IMR-90 (cell line): Measurements from ENCODE around the gene RAB38. TPM values are rescaled to one million over a fixed set of nuclear protein-coding genes. Genes with fewer than 3 reads are reported as not detected.

Source experiments
- ATAC-seq: fragments of 200-7000 bp; cut with Tn5 transposase; 2 replicates; pipeline ENCODE4 v1.9.1; 2020; ENCODE audit warnings: low read depth, mild to moderate bottlenecking, moderate library complexity
- BruUV-seq: library from RNA; stranded (reverse); fragments of 400-500 nt; replicated peaks from 2 replicates; lab custom pipeline; 2021; lab: Mats Ljungman, UMichigan
- CTCF ChIA-PET: fragments of 300-600 bp; formaldehyde crosslinking; extraction: SDS; loops from one replicate; lab custom pipeline; 2021; ENCODE audit warnings: antibody characterized with exemption; lab: Yijun Ruan, JAX
- POLR2A ChIA-PET: fragments of 300-600 bp; sonication (Branson Sonifier 250); formaldehyde crosslinking; loops from one replicate; lab custom pipeline; 2022; ENCODE audit warnings: antibody characterized with exemption; ENCODE audit not compliant: unreplicated experiment; lab: Charles Lee
- DNase-seq: peaks from one replicate; pipeline ENCODE4 v3.0.0; 2013
- H2AFZ ChIP-seq: replicated peaks from 2 replicates; pipeline ENCODE3; 2013; ENCODE audit warnings: low read length, mild to moderate bottlenecking; ENCODE audit not compliant: poor library complexity
- H2AK5ac ChIP-seq: 2 replicates; pipeline ENCODE4 v1.6.1; 2013; ENCODE audit warnings: low read depth, low read length, inconsistent platforms
- H2AK9ac ChIP-seq: replicated peaks from 2 replicates; pipeline ENCODE3; 2013; ENCODE audit warnings: mild to moderate bottlenecking, low read depth, low read length, moderate library complexity; ENCODE audit not compliant: poor library complexity
- H2BK120ac ChIP-seq: 2 replicates; pipeline ENCODE4 v1.6.1; 2013; ENCODE audit warnings: low read depth, low read length, inconsistent platforms
- H2BK15ac ChIP-seq: 3 replicates; pipeline ENCODE4 v1.6.1; 2013; ENCODE audit warnings: low read depth, low read length, inconsistent platforms
- H2BK20ac ChIP-seq: 2 replicates; pipeline ENCODE4 v1.6.1; 2013; ENCODE audit warnings: low read depth, mild to moderate bottlenecking, inconsistent platforms, low read length, moderate library complexity
- H2BK5ac ChIP-seq: 2 replicates; pipeline ENCODE4 v1.6.1; 2013; ENCODE audit warnings: mild to moderate bottlenecking, low read depth, low read length, inconsistent platforms; ENCODE audit not compliant: poor library complexity, severe bottlenecking
- H3K14ac ChIP-seq: replicated peaks from 2 replicates; pipeline ENCODE4 v1.6.1; 2013; ENCODE audit warnings: low read depth, low read length, inconsistent platforms
- H3K18ac ChIP-seq: 2 replicates; pipeline ENCODE4 v1.6.1; 2013; ENCODE audit warnings: low read depth, low read length, control low read depth
- H3K23ac ChIP-seq: 2 replicates; pipeline ENCODE4 v1.6.1; 2013; ENCODE audit warnings: low read depth, low read length, inconsistent platforms
- H3K27ac ChIP-seq: 2 replicates; pipeline ENCODE4 v1.5.1; 2013; ENCODE audit warnings: mild to moderate bottlenecking, control low read depth, low read length; ENCODE audit not compliant: insufficient read depth
- H3K27me3 ChIP-seq: 2 replicates; pipeline ENCODE4 v1.6.1; 2013; ENCODE audit warnings: low read length; ENCODE audit not compliant: control insufficient read depth, insufficient read depth
- H3K36me3 ChIP-seq: 2 replicates; pipeline ENCODE4 v1.6.1; 2013; ENCODE audit warnings: low read length, mixed read lengths; ENCODE audit not compliant: control insufficient read depth, insufficient read depth
- H3K4ac ChIP-seq: 2 replicates; pipeline ENCODE4 v1.6.1; 2013; ENCODE audit warnings: low read depth, low read length, inconsistent platforms
- H3K4me1 ChIP-seq: 2 replicates; pipeline ENCODE4 v1.6.1; 2013; ENCODE audit warnings: low read length, mixed read lengths; ENCODE audit not compliant: control insufficient read depth, insufficient read depth
- H3K4me2 ChIP-seq: 2 replicates; pipeline ENCODE4 v1.6.1; 2013; ENCODE audit warnings: low read depth, mild to moderate bottlenecking, control low read depth, low read length, moderate library complexity
- H3K4me3 ChIP-seq: 2 replicates; pipeline ENCODE4 v1.5.1; 2013; ENCODE audit warnings: low read depth, mild to moderate bottlenecking, control low read depth, low read length, moderate library complexity; ENCODE audit not compliant: insufficient read depth
- H3K56ac ChIP-seq: 2 replicates; pipeline ENCODE4 v1.6.1; 2013; ENCODE audit warnings: low read length, inconsistent platforms; ENCODE audit not compliant: insufficient read depth; ENCODE audit errors: extremely low read depth
- H3K79me1 ChIP-seq, 2 experiments: 2 replicates each; pipeline ENCODE4 v1.6.1; 2013; ENCODE audit warnings: low read length in 2 of 2, inconsistent platforms in 1 of 2, low read depth in 1 of 2
- H3K9ac ChIP-seq: 2 replicates; pipeline ENCODE4 v1.6.1; 2013; ENCODE audit warnings: low read depth, low read length, control low read depth
- H3K9me1 ChIP-seq: 2 replicates; pipeline ENCODE4 v1.6.1; 2013; ENCODE audit warnings: low read length, inconsistent platforms; ENCODE audit not compliant: insufficient read depth
- H3K9me3 ChIP-seq: 2 replicates; pipeline ENCODE4 v1.6.1; 2013; ENCODE audit warnings: low read length; ENCODE audit not compliant: control insufficient read depth, insufficient read depth
- H4K20me1 ChIP-seq: 2 replicates; pipeline ENCODE4 v1.6.1; 2013; ENCODE audit warnings: low read length, inconsistent platforms; ENCODE audit not compliant: insufficient read depth
- H4K5ac ChIP-seq: 2 replicates; pipeline ENCODE4 v1.6.1; 2013; ENCODE audit warnings: mild to moderate bottlenecking, low read depth, low read length, control low read depth
- H4K8ac ChIP-seq, 2 experiments: 2 replicates each; pipeline ENCODE4 v1.6.1; 2013; ENCODE audit warnings: low read depth in 2 of 2, low read length in 2 of 2, control low read depth in 1 of 2, inconsistent platforms in 1 of 2
- H4K91ac ChIP-seq: 2 replicates; pipeline ENCODE4 v1.6.1; 2013; ENCODE audit warnings: low read depth, low read length, inconsistent platforms; ENCODE audit not compliant: insufficient read depth
- BHLHE40 ChIP-seq: fragments of 150-350 bp; IDR thresholded peaks from 2 replicates; pipeline ENCODE4 v1.6.1; 2016; ENCODE audit warnings: mild to moderate bottlenecking, low read depth, low read length
- CEBPB ChIP-seq: IDR thresholded peaks from 2 replicates; pipeline ENCODE4 v1.6.1; 2012; ENCODE audit warnings: low read depth, low read length, improper control_type of control experiment
- CHD1 ChIP-seq: IDR thresholded peaks from 2 replicates; pipeline ENCODE4 v1.6.1; 2012; ENCODE audit warnings: low read depth, low read length, improper control_type of control experiment
- FOS ChIP-seq: fragments of 150-350 bp; IDR thresholded peaks from 2 replicates; pipeline ENCODE4 v1.6.1; 2016; ENCODE audit warnings: low read depth, low read length
- MAFK ChIP-seq: IDR thresholded peaks from 2 replicates; pipeline ENCODE4 v1.6.1; 2012; ENCODE audit warnings: low read depth, low read length, improper control_type of control experiment
- MAZ ChIP-seq: IDR thresholded peaks from 2 replicates; pipeline ENCODE4 v1.6.1; 2012; ENCODE audit warnings: low read depth, mild to moderate bottlenecking, low read length, improper control_type of control experiment, moderate library complexity, borderline replicate concordance
- MXI1 ChIP-seq: IDR thresholded peaks from 2 replicates; pipeline ENCODE4 v1.6.1; 2012; ENCODE audit warnings: low read depth, mild to moderate bottlenecking, low read length, moderate library complexity, borderline replicate concordance
- NFE2L2 ChIP-seq: fragments of 150-350 bp; IDR thresholded peaks from 2 replicates; pipeline ENCODE4 v1.6.1; 2016; ENCODE audit warnings: low read depth, mild to moderate bottlenecking, low read length
- POLR2A ChIP-seq: IDR thresholded peaks from 2 replicates; pipeline ENCODE4 v1.6.1; 2012; ENCODE audit warnings: mild to moderate bottlenecking, low read depth, low read length
- RAD21 ChIP-seq: IDR thresholded peaks from 2 replicates; pipeline ENCODE4 v1.6.1; 2012; ENCODE audit warnings: low read length, improper control_type of control experiment
- RCOR1 ChIP-seq: IDR thresholded peaks from 2 replicates; pipeline ENCODE4 v1.6.1; 2012; ENCODE audit warnings: mild to moderate bottlenecking, low read length, improper control_type of control experiment; ENCODE audit not compliant: insufficient replicate concordance
- RFX5 ChIP-seq: IDR thresholded peaks from 2 replicates; pipeline ENCODE4 v1.8.0; 2012; ENCODE audit warnings: low read depth, mild to moderate bottlenecking, low read length, moderate library complexity
- SMC3 ChIP-seq: fragments of 150-350 bp; IDR thresholded peaks from 2 replicates; pipeline ENCODE4 v1.6.1; 2016; ENCODE audit warnings: low read depth, mild to moderate bottlenecking, antibody characterized with exemption, low read length, moderate library complexity
- WGBS, 2 experiments: methylation state at CpG; one replicate each; pipeline versions ENCODE4 v1.1.5 to v1.1.7; 2013; ENCODE audit warnings: missing lambda C conversion rate in 2 of 2; ENCODE audit not compliant: insufficient read length in 1 of 2; ENCODE audit errors: extremely low coverage in 2 of 2; 5-methylcytosine and 5-hydroxymethylcytosine counted together
- dilution Hi-C: fragments of 300-500 bp; cut with HindIII; formaldehyde crosslinking; loops from one replicate; pipeline ENCODE4 v1.14.3; 2018; ENCODE audit warnings: low sequenced_read_pairs; ENCODE audit not compliant: unreplicated experiment
- in situ Hi-C: fragments of 300-500 bp; cut with MboI; formaldehyde crosslinking; loops from 3 replicates; pipeline ENCODE4 v1.14.3; 2019; ENCODE audit warnings: low sequenced_read_pairs, inconsistent platforms, mixed read lengths
- intact Hi-C: fragments of 100-400 bp; cut with micrococcal nuclease; formaldehyde crosslinking; loops from 2 replicates; pipeline ENCODE4 v1.10.0; 2022
- polyA plus RNA-seq, 3 experiments: library from polyadenylated mRNA; depleted of rRNA; stranded (reverse); fragments of >200 nt; gene quantifications; 2 replicates each; pipeline ENCODE4 v1.2.3, GENCODE V29; 2012; ENCODE audit warnings: low replicate concordance in 1 of 3
- total RNA-seq: library from RNA; depleted of rRNA; stranded (reverse); fragments of >200 nt; gene quantifications from 2 replicates; pipeline ENCODE4 v1.2.3, GENCODE V29; 2012
- TF ChIP-seq, protein P1 (sequence below): fragments of 150-350 bp; IDR thresholded peaks from 2 replicates; pipeline ENCODE4 v1.6.1; 2017; ENCODE audit warnings: mild to moderate bottlenecking, antibody characterized with exemption, low read length, low read depth
- TF ChIP-seq, protein P2 (sequence below): fragments of 150-350 bp; IDR thresholded peaks from 2 replicates; pipeline ENCODE4 v1.6.1; 2016; ENCODE audit warnings: low read depth, mild to moderate bottlenecking, low read length, moderate library complexity, borderline replicate concordance
- TF ChIP-seq, protein P3 (sequence below): conservative IDR thresholded peaks from 2 replicates; pipeline ENCODE4 v1.5.1; 2012; ENCODE audit warnings: mild to moderate bottlenecking, low read depth, low read length, improper control_type of control experiment

Gene RAB38
- total and polyA plus RNA-seq, 2 of the 4 experiments (the other 2 are of a cell fraction): 5.0 to 6.5 TPM

DNA sequence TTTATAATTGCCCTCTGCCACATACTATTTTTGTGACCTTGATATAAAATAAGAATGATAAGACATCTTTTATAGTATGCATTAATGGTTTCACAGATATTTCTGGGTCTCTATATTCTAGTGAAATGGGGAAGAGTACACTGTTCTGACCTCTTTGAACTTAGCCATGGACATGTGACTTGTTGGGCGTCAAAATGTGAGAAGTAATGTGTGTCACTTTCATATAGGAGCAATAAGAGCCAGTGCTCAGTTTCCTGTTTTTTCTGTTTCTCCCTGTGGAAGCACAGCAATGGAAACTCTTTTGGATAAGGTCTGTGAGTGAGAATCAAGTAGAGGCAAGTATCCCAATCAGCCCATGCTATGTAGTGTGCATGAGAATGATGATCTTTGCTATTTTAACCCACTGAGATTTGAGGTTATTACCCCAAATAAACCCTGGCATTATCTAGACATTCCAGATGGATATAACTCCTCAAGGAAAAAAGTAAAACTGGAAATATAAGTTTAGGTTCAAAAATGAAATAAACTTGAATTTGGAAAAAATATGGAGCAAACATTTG lies 60.7 kb downstream of the RAB38 start:
- Histone ChIP-seq H3K27me3 (no peaks in the 10 kb centered on the region), H4K20me1 (no peaks in the 10 kb centered on the region), H2AFZ (no peak overlapping the region), H3K18ac (no peak overlapping the region), H3K9ac (no peak overlapping the region), H3K56ac (no peak overlapping the region), H2AK9ac (no peak overlapping the region), H3K4ac (no peak overlapping the region), H3K23ac (no peak overlapping the region), H3K9me3 (no peaks in the 10 kb centered on the region), H3K14ac (no peak overlapping the region), H3K9me1 (no peaks in the 10 kb centered on the region), H4K8ac (no peak overlapping the region), H4K91ac (no peak overlapping the region), H2BK15ac (no peak overlapping the region), H2AK5ac (no peak overlapping the region), H2BK5ac (no peak overlapping the region), H3K4me2 (no peak overlapping the region), H3K4me3 (no peak overlapping the region), H3K27ac (no peak overlapping the region), H3K79me1 (no peaks in the 10 kb centered on the region), H3K4me1 (no peaks in the 10 kb centered on the region), H3K36me3 (no peaks in the 10 kb centered on the region), H2BK20ac (no peak overlapping the region), H2BK120ac (no peak overlapping the region), H4K5ac (no peak overlapping the region)
- WGBS, 2 experiments: no CpG with 5 or more reads among the region's 1 CpG
- ChIA-PET POLR2A (no interaction called here), CTCF (interaction anchor here (1.2 kb wide), 1 partner anchor 8 kb away, joined by 3 read pairs; no protein-coding TSS in a partner anchor)
- intact Hi-C loops: no loop called here
- in situ Hi-C loops: no loop called here
- DNase-seq (no peak), ATAC-seq (no peak)
- dilution Hi-C loops: no loop called here
- BruUV-seq: no TSS peak
- TF ChIP-seq SMC3 (no peak), RCOR1 (no peak), NFE2L2 (no peak), MAFK (no peak), FOS (no peak), CHD1 (no peak), RFX5 (no peak), BHLHE40 (no peak), RAD21 (no peak), POLR2A (no peak), MAZ (no peak), CEBPB (no peak), MXI1 (no peak)
- TF ChIP-seq, protein P1, sequence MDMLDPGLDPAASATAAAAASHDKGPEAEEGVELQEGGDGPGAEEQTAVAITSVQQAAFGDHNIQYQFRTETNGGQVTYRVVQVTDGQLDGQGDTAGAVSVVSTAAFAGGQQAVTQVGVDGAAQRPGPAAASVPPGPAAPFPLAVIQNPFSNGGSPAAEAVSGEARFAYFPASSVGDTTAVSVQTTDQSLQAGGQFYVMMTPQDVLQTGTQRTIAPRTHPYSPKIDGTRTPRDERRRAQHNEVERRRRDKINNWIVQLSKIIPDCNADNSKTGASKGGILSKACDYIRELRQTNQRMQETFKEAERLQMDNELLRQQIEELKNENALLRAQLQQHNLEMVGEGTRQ: no peak
- TF ChIP-seq, protein P2, sequence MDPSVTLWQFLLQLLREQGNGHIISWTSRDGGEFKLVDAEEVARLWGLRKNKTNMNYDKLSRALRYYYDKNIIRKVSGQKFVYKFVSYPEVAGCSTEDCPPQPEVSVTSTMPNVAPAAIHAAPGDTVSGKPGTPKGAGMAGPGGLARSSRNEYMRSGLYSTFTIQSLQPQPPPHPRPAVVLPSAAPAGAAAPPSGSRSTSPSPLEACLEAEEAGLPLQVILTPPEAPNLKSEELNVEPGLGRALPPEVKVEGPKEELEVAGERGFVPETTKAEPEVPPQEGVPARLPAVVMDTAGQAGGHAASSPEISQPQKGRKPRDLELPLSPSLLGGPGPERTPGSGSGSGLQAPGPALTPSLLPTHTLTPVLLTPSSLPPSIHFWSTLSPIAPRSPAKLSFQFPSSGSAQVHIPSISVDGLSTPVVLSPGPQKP: no peak
- TF ChIP-seq, protein P3, sequence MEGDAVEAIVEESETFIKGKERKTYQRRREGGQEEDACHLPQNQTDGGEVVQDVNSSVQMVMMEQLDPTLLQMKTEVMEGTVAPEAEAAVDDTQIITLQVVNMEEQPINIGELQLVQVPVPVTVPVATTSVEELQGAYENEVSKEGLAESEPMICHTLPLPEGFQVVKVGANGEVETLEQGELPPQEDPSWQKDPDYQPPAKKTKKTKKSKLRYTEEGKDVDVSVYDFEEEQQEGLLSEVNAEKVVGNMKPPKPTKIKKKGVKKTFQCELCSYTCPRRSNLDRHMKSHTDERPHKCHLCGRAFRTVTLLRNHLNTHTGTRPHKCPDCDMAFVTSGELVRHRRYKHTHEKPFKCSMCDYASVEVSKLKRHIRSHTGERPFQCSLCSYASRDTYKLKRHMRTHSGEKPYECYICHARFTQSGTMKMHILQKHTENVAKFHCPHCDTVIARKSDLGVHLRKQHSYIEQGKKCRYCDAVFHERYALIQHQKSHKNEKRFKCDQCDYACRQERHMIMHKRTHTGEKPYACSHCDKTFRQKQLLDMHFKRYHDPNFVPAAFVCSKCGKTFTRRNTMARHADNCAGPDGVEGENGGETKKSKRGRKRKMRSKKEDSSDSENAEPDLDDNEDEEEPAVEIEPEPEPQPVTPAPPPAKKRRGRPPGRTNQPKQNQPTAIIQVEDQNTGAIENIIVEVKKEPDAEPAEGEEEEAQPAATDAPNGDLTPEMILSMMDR: no peak
